Measurements from ENCODE around the gene IGSF9B.

IGSF9B gene

GRCh38 chr11:133951327-133952198 lies 5.2 kb downstream of the IGSF9B start:
- DNase-seq (ENCODE audit: low spot score): no peak
- in situ Hi-C loops (cut with MboI; ENCODE audit: low sequenced_read_pairs, unreplicated experiment): no loop called here
- TF ChIP-seq CTCF (IDR thresholded peaks at IDR 0.05; ENCODE audit: borderline replicate concordance, control extremely low read depth, extremely low read depth, insufficient read depth, missing control alignments): no peak

GRCh38 chr11:133950874-133951326 lies 5.9 kb downstream of the IGSF9B start:
- DNase-seq (ENCODE audit: low spot score): no peak
- in situ Hi-C loops (cut with MboI; ENCODE audit: low sequenced_read_pairs, unreplicated experiment): no loop called here
- no peak for TF ChIP-seq CTCF (IDR thresholded peaks at IDR 0.05; ENCODE audit: borderline replicate concordance, control extremely low read depth, extremely low read depth, insufficient read depth, missing control alignments)

- no peak for DNase-seq (ENCODE audit: low spot score)
- in situ Hi-C loops (cut with MboI; ENCODE audit: low sequenced_read_pairs, unreplicated experiment): no loop called here
- TF ChIP-seq CTCF (IDR thresholded peaks at IDR 0.05; ENCODE audit: borderline replicate concordance, control extremely low read depth, extremely low read depth, insufficient read depth, missing control alignments): no peak
Measured at GRCh38 chr11:133950421-133950820, 6.3 kb downstream of the IGSF9B start.

- no peak for DNase-seq (ENCODE audit: low spot score)
- in situ Hi-C loops (cut with MboI; ENCODE audit: low sequenced_read_pairs, unreplicated experiment): no loop called here
- TF ChIP-seq CTCF (IDR thresholded peaks at IDR 0.05; ENCODE audit: borderline replicate concordance, control extremely low read depth, extremely low read depth, insufficient read depth, missing control alignments): no peak
Measured at GRCh38 chr11:133949129-133949528, 7.6 kb downstream of the IGSF9B start.

- DNase-seq (ENCODE audit: low spot score): no peak
- in situ Hi-C loops (cut with MboI; ENCODE audit: low sequenced_read_pairs, unreplicated experiment): no loop called here
- no peak for TF ChIP-seq CTCF (IDR thresholded peaks at IDR 0.05; ENCODE audit: borderline replicate concordance, control extremely low read depth, extremely low read depth, insufficient read depth, missing control alignments)
Measured at GRCh38 chr11:133948711-133949110, 8.1 kb downstream of the IGSF9B start.

GRCh38 chr11:133947321-133947756 lies 9.4 kb downstream of the IGSF9B start:
- no peak for TF ChIP-seq CTCF (IDR thresholded peaks at IDR 0.05; ENCODE audit: borderline replicate concordance, control extremely low read depth, extremely low read depth, insufficient read depth, missing control alignments)
- DNase-seq (ENCODE audit: low spot score): peak; percentile 73
- in situ Hi-C loops (cut with MboI; ENCODE audit: low sequenced_read_pairs, unreplicated experiment): no loop called here

Data from GM13976 (cell line).